ENCODE measurements around the gene ATF7. TPM values are rescaled to one million over a fixed set of nuclear protein-coding genes. Genes with fewer than 3 reads are reported as not detected.

Gene ATF7
- total RNA-seq, 2 experiments from 2014 or later: 13.3 to 14.3 TPM

- TF ChIP-seq CTCF (IDR thresholded peaks at IDR 0.05): no peak
- ChIA-PET POLR2A (no interaction called here), CTCF (interaction anchor here (1.2 kb wide), 1 partner anchor 17 kb away, joined by 3 read pairs; no protein-coding TSS in a partner anchor)
- no peak overlapping the region for H3K4me3 ChIP-seq (ENCODE audit: low read length)
- Mint-ChIP-seq H3K4me1 (ENCODE audit: low read depth) (peaks cover 74% of the 10 kb centered on the region), H3K36me3 (ENCODE audit: low read depth) (peaks cover 7% of the 10 kb centered on the region), H3K27me3 (no peaks in the 10 kb centered on the region), H3K9me3 (no peaks in the 10 kb centered on the region), H3K4me3 (peak overlapping the region; percentile 64), H3K27ac (peak overlapping the region; percentile 2)
- no peaks in the 10 kb centered on the region for H3K36me3 ChIP-seq (ENCODE audit: insufficient read depth, low read length)
- no peaks in the 10 kb centered on the region for H3K27me3 ChIP-seq (ENCODE audit: control insufficient read depth in 1 of 2, insufficient read depth in 2 of 2, low read length in 2 of 2)
- peaks cover 25% of the 10 kb centered on the region for H3K4me1 ChIP-seq (ENCODE audit: insufficient read depth, low read length)
- H3K9me3 ChIP-seq (ENCODE audit: control insufficient read depth in 1 of 2, insufficient read depth in 1 of 2, low read length in 2 of 2): no peaks in the 10 kb centered on the region
- intact Hi-C loops (cut with DNase I, micrococcal nuclease): loop anchor here in 1 of 2 experiments (2.0 kb wide), 1 partner anchor 63 kb away; the partner anchor contains the start of gene ATF7
- H3K27ac ChIP-seq (ENCODE audit: low read depth in 1 of 2, low read length in 2 of 2): no peak overlapping the region
- DNase-seq (peak in 4 of 14 experiments; percentile 7 to 55 (median 38)), ATAC-seq (ENCODE audit: poor library complexity) (peak; percentile 68)
Observed at GRCh38 chr12:53564278-53564677, 61.9 kb downstream of the ATF7 start.

GRCh38 chr12:53563452-53564028, 62.6 kb downstream of the ATF7 start:
- Mint-ChIP-seq H3K9me3 (no peaks in the 10 kb centered on the region), H3K4me3 (peak overlapping the region; percentile 2), H3K36me3 (ENCODE audit: low read depth) (peaks cover 7% of the 10 kb centered on the region), H3K27me3 (no peaks in the 10 kb centered on the region), H3K4me1 (ENCODE audit: low read depth) (peaks cover 71% of the 10 kb centered on the region), H3K27ac (peak overlapping the region; percentile 2)
- ATAC-seq (ENCODE audit: poor library complexity) (no peak), DNase-seq (no peak)
- H3K36me3 ChIP-seq (ENCODE audit: insufficient read depth, low read length): no peaks in the 10 kb centered on the region
- H3K4me1 ChIP-seq (ENCODE audit: insufficient read depth, low read length): peaks cover 22% of the 10 kb centered on the region
- ChIA-PET CTCF (no interaction called here), POLR2A (interaction anchor here (0.6 kb wide), 1 partner anchor 1429 kb away, joined by 3 read pairs; no protein-coding TSS in a partner anchor)
- no peaks in the 10 kb centered on the region for H3K27me3 ChIP-seq (ENCODE audit: control insufficient read depth in 1 of 2, insufficient read depth in 2 of 2, low read length in 2 of 2)
- no peaks in the 10 kb centered on the region for H3K9me3 ChIP-seq (ENCODE audit: control insufficient read depth in 1 of 2, insufficient read depth in 1 of 2, low read length in 2 of 2)
- no peak for TF ChIP-seq CTCF (IDR thresholded peaks at IDR 0.05)
- no peak overlapping the region for H3K27ac ChIP-seq (ENCODE audit: low read depth in 1 of 2, low read length in 2 of 2)
- intact Hi-C loops (cut with DNase I, micrococcal nuclease): loop anchor here in 1 of 2 experiments (2.0 kb wide), 1 partner anchor 63 kb away; the partner anchor contains the start of gene ATF7
- H3K4me3 ChIP-seq (ENCODE audit: low read length): no peak overlapping the region

- Mint-ChIP-seq H3K4me1 (ENCODE audit: low read depth) (peaks cover 59% of the 10 kb centered on the region), H3K36me3 (ENCODE audit: low read depth) (peaks cover 7% of the 10 kb centered on the region), H3K27ac (peak overlapping the region; percentile 49), H3K4me3 (no peak overlapping the region), H3K9me3 (no peaks in the 10 kb centered on the region), H3K27me3 (no peaks in the 10 kb centered on the region)
- DNase-seq: no peak
- Histone ChIP-seq H3K27ac (ENCODE audit: low read depth in 1 of 2, low read length in 2 of 2) (no peak overlapping the region), H3K4me3 (ENCODE audit: low read length) (no peak overlapping the region), H3K9me3 (ENCODE audit: control insufficient read depth in 1 of 2, insufficient read depth in 1 of 2, low read length in 2 of 2) (no peaks in the 10 kb centered on the region), H3K27me3 (ENCODE audit: control insufficient read depth in 1 of 2, insufficient read depth in 2 of 2, low read length in 2 of 2) (no peaks in the 10 kb centered on the region), H3K36me3 (ENCODE audit: insufficient read depth, low read length) (no peaks in the 10 kb centered on the region), H3K4me1 (ENCODE audit: insufficient read depth, low read length) (peaks cover 22% of the 10 kb centered on the region)
- intact Hi-C loops (cut with DNase I, micrococcal nuclease): no loop called here
- ChIA-PET CTCF (no interaction called here), POLR2A (no interaction called here)
- no peak for ATAC-seq (ENCODE audit: poor library complexity)
- TF ChIP-seq CTCF (IDR thresholded peaks at IDR 0.05): no peak
Observed at GRCh38 chr12:53561590-53561953, 64.6 kb downstream of the ATF7 start.

Measured in CD4-positive, alpha-beta T cell (primary cell).